Measurements from ENCODE around the gene DLGAP1.
A peak's percentile ranks its signal among the peaks of the same experiment; 100 is the strongest.

Gene DLGAP1

DNA sequence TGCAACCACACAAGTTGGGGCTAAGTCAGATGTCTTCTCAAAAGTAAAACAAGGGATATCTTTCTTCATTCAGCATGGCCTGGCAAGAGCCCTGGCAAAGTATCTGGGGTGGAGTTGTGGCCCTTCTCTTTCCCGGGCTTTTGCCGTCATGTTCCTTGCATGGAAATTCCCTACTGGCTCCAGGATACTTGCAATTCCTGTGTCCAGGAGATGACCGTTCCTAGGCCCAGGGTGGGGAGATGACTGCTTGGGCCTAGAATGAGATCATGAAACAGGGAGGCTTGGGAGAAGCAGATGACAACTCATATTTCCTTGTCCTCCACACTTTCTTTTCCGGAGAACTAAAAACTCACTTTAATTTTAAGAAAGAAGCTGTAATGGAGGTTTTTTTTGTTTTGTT, 944.2 kb downstream of the DLGAP1 start:
- no peak for DNase-seq

DNA sequence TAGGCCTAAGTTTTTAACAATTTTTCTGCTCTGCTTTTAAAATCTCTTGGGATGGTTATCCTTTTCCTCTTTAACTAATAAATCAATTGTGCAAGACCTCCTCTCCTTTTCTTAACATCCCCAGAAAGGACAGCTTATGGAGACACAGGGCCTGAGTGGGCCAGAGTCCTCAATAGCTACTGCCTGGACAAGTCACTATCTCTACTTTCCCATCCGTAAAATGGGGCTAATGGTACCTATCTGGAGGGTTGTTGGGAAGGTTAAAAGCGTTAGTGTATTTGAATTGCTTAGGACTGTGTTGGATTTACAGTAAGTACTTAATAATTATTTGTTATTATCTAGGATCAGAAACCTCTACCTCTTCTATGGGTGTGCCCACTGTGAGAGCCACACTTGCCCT, 945.1 kb downstream of the DLGAP1 start:
- DNase-seq: no peak

DNA sequence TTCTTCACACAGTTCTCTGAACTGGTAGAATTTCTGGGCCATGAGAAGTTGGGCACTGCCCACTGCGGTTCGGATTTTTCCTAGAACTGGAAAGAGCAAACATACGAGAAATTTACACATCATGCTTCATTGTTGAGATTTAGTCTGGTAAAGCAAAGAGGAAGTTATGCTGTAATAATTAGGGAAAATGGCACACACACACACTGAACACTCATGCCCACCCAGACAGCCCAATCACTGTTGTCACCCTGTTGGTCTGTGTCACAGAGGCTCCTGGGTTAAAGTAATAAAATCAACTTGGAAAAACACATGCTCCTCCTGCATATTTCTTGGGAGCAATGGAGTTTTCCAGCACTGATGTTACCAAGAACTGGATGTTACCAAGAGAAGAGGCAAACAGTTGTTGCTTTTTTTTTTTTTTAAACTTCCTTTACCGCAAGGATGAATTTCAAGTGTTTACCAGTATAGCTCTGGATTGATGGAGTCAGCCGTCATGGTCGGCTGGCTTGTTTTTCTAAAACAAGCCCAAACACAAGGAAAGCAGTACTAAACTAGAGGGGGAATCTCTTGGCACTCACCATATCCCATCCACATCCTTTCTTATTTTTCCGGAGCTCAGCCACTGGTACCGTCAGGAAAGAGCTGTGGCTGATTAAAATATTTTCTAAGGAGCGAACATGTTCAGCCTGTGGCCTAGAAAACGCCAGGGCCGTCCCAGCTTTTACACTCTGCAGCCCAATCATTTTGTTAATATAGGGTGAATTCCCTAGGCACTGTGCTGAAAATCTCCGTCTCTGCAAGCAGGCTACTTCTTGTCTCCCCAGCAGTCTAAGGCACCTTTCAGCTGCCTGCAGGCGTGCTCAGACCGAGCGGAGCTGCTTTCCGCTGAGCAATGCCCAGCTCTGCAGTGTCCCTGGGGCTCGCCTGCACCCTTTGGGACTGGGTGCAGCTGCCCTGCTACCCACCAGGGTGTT, 946.2 kb downstream of the DLGAP1 start:
- no peak for DNase-seq

DNA sequence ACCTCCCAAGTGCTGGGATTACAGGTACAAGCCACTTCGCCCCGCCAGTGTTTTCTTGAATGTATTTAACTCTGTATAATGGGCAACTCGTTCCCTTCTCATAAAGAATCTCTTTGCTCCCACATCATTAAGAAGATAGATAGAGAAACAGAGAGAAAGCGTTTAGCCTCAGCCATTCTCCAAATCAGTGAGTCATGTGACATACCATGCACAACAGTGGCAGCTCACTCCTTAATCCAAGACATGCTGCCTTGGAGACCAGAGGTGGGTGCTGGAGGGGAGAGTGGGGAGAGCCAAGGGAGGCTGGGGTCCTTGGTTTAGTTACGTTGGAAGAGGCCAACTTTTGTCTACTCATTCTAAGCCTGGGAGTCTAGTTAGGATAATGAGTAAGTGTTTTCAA, 950.5 kb downstream of the DLGAP1 start:
- DNase-seq: no peak

GRCh38 chr18:3502650-3503049, 952.5 kb downstream of the DLGAP1 start:
- DNase-seq: no peak

- no peak for DNase-seq
Measured at GRCh38 chr18:3500016-3500415, 955.1 kb downstream of the DLGAP1 start.

GRCh38 chr18:3499501-3499900, 955.6 kb downstream of the DLGAP1 start:
- no peak for DNase-seq

GRCh38 chr18:3498698-3499471, 956.2 kb downstream of the DLGAP1 start:
- no peak for DNase-seq

GRCh38 chr18:3495691-3496430, 959.2 kb downstream of the DLGAP1 start:
- DNase-seq: no peak

- DNase-seq: no peak
Measured at GRCh38 chr18:3494569-3494968, 960.5 kb downstream of the DLGAP1 start.

GRCh38 chr18:3494245-3494526, 960.9 kb downstream of the DLGAP1 start:
- no peak for DNase-seq

GRCh38 chr18:3493501-3494244, 961.4 kb downstream of the DLGAP1 start:
- DNase-seq: no peak

- DNase-seq: no peak
Measured at GRCh38 chr18:3492721-3493120, 962.4 kb downstream of the DLGAP1 start.

- no peak for DNase-seq
Measured at GRCh38 chr18:3491981-3492555, 963.0 kb downstream of the DLGAP1 start.

DNA sequence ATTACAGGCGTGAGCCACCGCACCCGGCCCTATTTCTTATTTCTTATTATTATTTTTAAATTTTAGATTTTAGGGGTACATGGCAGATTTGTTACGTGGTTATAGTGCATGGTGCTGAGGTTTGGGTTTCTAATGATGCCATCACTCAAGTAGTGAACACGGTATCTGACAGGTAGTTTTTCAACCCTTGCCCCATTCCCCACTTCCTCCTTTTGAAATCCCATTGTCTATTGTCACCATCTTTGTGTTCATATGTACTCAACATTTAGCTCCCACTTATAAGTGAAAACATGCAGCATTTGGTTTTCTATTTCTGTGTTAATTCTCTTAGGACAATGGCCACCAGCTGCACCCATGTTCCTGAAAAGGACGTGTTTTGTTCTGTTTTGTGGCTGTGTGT, 965.6 kb downstream of the DLGAP1 start:
- DNase-seq: no peak

GRCh38 chr18:3486512-3486911, 968.6 kb downstream of the DLGAP1 start:
- DNase-seq: no peak

DNA sequence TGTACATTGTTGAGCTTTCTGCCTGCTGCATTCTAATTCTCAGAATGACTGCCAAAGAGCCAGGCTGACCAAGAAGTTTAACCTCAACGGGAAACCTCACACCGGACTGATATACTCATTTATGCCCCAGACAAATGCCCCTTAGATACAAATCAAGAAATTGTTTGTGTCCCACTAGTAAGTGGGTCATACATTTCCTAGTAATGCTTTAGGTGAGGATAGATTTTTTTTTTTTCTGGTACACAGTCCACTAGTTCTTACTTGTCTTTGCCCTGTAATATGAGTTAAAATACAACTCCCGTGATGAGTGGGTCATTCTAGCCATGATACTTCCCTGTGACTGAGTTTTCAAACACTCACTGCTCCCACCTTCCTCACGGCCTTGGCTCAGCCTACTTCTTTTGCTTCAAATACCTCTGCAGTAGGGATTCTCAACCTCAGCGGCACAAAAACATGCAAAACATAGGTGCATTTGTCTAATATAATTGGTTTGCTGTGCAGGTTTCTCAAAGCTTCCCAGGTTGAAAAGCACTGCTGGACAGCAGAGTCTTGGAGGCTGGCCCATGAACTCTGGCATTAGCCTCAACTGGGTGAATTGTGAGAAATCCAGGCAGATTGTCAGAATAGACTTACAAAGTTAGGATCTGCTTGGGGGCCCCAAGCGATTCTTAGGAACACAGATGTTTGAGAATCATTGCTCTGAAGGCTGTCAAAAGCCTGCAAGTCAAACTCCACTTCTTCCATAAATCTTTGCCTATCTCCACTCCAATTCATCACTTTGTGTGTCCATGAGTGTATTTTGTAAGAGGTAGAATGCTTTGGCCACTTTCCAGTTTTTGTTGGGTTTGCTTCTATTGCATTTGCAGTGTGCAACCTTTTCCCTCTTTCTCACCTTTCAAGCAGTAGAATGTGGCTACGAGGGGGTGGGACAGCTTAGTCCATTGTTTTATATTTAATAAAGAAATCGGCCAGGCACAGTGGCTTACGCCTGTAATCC, 969.7 kb downstream of the DLGAP1 start:
- no peak for DNase-seq

GRCh38 chr18:3482258-3482657, 972.8 kb downstream of the DLGAP1 start:
- no peak for DNase-seq

- DNase-seq: peak in 1 of 2 experiments; percentile 17
Measured at GRCh38 chr18:3481696-3482210, 973.4 kb downstream of the DLGAP1 start.

DNA sequence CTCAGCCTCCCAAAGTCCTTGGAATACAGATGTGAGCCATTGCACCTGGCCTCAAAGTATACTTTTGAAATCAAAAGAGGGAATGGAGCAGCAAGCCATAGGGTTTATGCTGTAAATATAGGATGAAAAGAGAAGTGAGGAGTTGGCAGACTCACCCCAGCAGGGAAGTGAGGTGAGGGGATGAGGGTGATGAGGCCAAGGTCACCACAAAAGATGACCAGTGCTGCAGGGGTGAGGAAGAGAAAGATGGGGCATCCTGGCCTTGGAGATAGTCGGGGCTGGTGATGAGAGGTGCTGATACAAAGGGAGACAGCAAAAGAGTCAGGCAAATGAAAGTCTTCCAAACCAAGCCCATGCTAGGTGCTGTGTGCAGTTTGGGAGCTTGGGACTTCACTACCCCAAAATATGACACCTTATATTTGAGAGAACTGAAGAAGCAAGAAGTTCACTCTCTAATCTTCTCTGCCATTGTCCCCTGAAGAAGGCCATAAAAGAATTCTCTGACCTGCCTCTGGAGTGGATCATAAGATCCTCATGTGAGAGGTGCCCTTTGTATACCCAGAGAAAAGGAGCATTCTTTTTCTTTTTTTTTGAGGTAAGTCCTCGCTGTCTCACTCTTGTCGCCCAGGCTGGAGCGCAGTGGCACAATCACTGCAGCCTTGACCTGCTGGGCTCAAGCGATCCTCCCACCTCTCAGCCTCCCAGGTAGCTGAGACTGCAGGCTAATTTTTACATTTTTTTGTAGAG, 974.1 kb downstream of the DLGAP1 start:
- no peak for DNase-seq

Data from activated CD4-positive, alpha-beta T cell treated with anti-CD3 and anti-CD28 coated beads, Interleukin-2, amount 50 U/mL, for 4 hours (primary cell).